ENCODE measurements around the gene BDKRB2.
"Not testable (repeated sequence)": the region's sequence is repeated elsewhere in the genome, so short reads cannot be mapped to it uniquely, and the experiment has no call there.

Gene BDKRB2

DNA sequence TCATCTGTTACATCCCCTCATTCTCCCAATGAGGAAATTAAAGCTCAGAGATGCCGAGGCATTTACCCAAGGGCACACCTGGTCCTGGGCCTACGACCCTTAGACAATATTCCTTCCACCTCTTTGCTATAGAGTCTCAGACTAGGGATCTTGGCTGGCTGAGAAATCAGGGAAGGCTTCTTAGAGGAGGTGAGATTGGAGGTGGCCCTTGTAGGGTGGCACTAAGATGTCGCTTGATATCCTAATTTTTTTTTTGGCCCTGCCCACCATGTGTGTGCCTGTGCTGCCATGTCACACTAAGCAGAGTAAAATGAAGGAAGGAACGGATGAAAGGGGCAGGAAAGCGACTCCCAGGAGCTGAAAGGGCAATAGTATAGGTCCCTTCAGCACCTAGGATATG is 20.6 kb downstream of the BDKRB2 start:
- no peak for DNase-seq (ENCODE audit: low spot score)

DNA sequence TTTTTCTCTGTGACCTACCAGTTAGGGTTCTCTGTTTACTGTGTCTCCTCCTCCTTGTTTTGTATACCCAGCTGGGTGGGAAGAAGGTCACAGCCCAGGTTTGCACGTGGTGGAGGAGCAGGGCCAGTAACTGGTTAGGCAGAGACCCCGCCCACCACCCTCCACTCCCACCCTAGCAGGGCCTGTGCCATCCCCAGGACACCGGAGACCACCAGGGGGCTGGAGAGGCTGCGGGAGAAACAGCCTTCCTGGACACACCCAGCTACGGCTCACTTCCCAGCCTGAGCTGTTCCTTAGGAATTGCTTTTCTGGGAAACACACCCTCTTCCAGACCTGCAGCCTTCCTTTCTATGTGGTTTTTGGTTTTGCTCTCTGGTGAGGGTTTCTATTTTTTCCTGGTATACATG is 21.1 kb downstream of the BDKRB2 start:
- no peak for DNase-seq (ENCODE audit: low spot score)

DNA sequence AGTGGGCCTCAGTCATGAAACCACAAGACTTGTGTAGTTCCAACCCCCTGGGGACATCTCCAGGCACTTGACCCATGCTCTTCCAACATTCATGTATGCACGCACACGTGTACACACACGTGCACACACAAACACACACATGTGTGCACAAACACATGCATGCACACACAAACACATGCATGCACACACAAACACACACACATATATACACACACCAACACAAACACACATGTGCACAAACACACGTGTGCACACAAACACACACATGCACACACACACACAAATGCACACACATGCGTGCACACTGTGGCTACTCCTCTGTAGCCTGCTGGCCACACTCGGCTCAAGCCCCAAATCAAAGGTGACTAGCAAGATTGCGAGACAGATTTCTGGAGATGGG is 22.8 kb downstream of the BDKRB2 start:
- DNase-seq (ENCODE audit: low spot score): no peak

DNA sequence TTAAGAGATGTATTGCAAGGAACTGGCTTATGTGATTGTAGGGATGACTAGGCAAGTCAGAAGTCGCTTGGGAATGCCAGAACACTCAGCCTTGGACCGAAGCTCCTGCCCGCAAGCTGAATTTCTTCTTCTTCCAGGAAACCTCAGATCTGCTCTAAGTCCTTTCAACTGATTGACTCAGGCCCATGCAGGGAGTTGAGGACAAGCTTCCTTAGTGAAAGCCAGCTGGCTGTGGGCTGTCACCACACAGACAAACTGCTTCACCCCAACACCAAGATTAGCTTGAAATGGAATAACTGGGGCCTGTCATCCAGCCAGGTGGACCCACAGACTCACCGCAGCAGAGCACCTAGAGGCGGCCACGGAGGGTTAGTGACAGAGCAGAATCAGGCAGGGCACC is 24.7 kb downstream of the BDKRB2 start:
- no peak for DNase-seq (ENCODE audit: low spot score)

DNA sequence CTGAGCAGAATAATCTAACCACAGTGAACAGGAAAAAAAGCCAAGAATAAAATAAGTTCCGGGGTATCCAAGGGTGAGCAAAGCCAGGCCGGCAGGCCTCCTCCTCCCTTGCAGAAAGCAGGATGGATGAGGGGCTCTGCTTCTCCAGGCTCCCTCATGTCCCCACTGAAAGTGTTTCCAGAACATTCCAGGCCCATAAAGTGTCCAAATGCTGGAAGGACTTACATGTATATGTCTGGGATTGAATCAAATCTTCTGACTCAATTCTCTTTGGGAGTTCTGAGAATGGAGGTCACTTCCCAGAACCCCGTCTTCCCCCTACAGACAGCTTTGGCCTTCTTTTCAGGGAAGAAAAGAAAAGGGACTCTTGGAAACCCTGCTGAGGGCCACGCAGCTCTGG is 26.4 kb downstream of the BDKRB2 start:
- DNase-seq (ENCODE audit: low spot score): no peak

DNA sequence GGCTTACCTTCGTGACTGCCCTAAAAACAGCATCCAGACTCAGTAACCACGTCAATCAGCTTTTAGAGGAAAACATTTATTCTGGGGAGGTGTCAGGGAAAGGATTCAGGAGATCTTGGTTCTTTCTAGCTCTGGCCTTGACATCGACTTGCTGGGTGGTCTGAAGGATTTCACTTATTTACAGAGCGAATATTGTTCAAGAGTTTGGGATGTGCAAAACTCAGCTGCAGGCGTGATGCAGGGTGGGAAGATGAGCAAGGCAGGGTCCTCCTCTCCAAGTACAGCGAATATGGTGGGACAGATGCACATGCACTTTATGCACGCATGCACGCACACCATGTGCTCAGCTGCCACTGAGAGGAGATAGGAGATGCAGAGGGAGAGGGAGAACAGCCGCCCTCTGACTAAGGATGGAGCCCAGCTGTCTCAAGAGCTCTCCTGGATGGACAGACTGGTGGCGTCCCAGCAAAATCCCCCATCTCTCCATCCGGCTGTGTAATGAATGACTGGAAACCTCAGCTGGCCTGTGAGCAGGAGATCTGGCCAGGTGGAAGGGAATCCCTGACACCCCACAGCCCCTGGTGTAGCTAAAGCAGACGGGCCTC is 27.0 kb downstream of the BDKRB2 start:
- DNase-seq (ENCODE audit: low spot score): no peak

DNA sequence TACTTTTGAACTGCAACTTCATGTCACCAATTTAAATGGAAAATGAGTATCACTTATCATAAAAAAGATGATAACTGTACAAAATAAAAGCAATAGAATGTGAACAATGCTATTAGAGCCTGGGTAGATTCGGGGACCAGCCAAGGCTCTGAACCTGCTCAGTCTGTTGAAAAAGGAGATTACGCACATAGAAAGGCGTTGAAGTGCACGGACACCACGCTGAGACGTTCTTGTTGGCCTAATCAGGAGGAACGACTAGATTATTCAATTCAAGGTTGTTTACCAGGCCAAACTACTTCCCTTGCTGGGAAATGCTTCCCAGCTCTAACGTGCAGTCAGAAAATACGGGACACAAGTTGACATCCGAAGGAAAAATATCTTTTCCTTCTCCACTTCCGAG is 27.9 kb downstream of the BDKRB2 start:
- no peak for DNase-seq (ENCODE audit: low spot score)

DNA sequence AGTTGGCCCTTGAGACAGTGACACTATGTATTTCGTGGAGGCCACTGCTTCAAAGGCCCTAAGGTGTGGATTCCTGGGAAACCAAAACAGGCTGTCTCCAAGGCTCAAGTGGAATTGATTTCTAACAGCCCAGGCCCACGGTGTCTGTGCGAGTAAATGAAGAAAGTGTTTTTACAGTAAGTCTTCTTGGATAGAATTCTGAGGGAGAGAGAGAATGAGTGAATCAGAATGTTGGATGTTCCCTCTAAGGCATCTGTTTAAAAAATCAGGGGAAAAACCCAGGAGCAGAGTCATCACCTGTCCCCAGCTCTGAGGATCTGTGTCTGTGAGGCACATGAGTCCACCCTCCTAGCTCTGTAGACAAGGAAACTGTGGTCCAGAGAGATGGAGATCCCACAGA is 29.0 kb downstream of the BDKRB2 start:
- DNase-seq (ENCODE audit: low spot score): no peak

DNA sequence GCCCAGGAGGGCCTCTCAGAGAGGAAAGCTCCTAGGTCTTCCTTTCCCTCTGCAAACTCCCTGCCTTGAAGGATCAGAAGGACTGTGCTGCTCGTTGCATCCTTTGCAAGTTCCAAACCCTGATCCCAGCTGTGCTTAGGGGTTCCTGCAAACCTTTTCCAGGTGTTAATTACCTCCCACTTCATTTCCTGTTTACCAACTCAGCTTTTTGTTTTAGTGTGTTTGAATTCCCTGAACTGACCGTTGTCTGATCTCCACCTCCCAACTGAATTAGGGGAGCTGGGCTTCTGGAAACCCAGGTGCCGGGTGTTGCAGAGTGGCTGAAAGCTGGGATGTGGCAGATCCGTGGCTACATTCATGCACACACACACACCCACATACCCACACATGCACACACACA is 30.8 kb downstream of the BDKRB2 start:
- no peak for DNase-seq (ENCODE audit: low spot score)

DNA sequence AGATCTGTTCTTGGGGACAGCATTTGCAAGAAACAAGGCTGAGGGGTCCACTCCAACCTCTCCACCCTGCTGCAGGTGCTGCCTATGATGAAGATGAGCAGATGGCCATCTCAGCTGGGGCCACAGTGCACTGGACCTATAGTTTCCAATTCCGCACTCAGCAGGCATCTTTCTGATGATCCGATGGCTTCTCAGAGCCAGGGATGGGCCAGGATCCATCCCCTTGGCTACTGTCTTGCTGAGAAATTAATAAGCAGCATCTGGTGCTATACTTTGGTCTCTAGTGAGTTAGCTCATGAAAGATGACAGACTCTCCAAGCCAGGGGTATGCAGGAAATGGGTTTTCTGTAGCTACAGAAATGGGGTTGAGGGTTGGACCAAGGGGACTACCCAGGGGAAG is 33.0 kb downstream of the BDKRB2 start:
- DNase-seq (ENCODE audit: low spot score): no peak

DNA sequence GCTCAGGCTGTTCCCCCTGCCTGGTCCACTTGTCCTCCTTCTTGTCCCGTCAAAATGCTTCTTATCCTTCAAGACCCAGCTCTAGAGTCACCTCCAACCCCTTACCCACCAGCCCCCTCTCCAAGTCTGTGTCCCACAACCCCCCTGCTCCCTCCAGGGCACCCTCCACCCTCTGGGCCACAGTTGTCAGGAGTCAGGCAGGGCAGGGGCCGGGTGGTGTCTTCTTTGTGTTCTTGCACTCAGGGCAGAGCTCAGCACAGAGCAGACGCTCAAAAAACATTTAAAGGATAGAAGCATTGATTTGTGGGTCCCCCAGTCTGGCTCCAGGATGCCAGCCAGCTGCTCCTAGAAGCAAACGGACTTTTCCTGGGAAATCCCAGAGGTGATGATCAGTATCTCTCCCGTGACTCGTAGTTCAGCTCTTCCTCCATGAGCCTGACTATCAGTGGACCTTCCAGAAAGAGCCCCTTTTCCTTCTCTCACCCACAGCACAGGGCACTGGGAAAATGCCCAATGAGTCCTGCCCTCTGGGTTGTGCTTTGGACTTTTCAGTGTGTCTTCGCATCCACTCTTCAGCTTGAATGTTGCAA is 34.1 kb downstream of the BDKRB2 start:
- no peak for DNase-seq (ENCODE audit: low spot score)

DNA sequence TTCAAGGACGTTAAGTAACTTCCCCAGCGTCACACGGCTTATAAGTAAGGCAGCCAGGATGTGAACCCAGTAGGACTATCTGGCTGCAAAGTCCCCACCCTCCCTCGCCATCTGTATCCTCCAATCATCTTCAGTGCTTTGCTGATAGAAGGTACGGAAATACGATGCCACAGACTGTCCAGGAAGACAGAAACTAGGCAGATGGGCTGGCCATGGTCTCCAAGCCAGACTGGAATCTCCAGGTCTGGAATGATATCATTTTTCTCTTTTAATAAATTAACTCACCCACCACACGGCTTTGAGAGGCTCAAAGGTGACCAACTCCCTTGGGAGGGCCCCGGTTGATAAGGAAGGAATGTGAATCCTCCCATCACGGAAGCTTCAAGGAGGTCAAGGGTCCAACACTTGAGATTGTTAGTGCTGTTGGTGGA is 35.1 kb downstream of the BDKRB2 start:
- no peak for DNase-seq (ENCODE audit: low spot score)

DNA sequence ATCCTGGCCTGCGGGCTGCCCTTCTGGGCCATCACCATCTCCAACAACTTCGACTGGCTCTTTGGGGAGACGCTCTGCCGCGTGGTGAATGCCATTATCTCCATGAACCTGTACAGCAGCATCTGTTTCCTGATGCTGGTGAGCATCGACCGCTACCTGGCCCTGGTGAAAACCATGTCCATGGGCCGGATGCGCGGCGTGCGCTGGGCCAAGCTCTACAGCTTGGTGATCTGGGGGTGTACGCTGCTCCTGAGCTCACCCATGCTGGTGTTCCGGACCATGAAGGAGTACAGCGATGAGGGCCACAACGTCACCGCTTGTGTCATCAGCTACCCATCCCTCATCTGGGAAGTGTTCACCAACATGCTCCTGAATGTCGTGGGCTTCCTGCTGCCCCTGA is 36.0 kb downstream of the BDKRB2 start:
- no peak for DNase-seq (ENCODE audit: low spot score)

DNA sequence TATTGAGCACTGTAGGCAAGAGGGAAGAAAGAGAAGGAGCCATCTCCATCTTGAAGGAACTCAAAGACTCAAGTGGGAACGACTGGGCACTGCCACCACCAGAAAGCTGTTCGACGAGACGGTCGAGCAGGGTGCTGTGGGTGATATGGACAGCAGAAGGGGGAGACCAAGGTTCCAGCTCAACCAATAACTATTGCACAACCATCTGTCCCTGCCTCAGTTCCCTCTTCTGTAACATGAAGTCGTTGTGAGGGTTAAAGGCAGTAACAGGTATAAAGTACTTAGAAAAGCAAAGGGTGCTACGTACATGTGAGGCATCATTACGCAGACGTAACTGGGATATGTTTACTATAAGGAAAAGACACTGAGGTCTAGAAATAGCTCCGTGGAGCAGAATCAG is 37.5 kb downstream of the BDKRB2 start:
- no peak for DNase-seq (ENCODE audit: low spot score)

DNA sequence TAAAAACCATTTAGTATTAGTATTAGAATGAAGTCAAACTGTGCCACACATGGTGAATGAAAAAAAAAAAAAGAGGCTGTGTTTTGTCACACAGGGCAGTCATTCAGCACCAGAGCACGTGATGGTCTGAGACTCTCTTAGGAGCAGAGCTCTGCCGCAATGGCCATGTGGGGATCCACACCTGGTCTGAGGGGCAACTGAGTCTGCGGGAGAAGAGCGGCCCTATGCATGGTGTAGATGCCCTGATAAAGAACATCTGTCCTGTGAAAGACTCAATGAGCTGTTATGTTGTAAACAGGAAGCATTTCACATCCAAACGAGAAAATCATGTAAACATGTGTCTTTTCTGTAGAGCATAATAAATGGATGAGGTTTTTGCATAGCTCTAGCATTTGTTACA is 39.1 kb downstream of the BDKRB2 start:
- no peak for DNase-seq (ENCODE audit: low spot score)

DNA sequence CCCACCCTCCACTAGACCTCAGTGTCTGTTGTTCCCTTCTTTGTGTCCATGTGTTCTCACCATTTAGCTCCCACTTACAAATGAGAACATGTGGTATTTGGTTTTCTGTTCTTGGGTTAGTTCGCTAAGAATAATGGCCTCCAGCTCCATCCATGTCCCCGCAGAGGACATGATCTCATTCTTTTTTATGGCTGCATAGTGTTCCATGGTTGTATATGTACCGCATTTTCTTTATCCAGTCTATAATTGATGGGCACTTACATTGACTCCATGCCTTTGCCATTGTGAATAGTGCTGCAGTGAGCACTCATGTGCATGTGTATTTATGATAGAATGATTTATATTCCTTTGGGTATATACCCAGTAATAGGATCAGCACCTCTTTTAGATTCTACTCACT is 40.4 kb downstream of the BDKRB2 start:
- not testable (repeated sequence) for DNase-seq (ENCODE audit: low spot score)

DNA sequence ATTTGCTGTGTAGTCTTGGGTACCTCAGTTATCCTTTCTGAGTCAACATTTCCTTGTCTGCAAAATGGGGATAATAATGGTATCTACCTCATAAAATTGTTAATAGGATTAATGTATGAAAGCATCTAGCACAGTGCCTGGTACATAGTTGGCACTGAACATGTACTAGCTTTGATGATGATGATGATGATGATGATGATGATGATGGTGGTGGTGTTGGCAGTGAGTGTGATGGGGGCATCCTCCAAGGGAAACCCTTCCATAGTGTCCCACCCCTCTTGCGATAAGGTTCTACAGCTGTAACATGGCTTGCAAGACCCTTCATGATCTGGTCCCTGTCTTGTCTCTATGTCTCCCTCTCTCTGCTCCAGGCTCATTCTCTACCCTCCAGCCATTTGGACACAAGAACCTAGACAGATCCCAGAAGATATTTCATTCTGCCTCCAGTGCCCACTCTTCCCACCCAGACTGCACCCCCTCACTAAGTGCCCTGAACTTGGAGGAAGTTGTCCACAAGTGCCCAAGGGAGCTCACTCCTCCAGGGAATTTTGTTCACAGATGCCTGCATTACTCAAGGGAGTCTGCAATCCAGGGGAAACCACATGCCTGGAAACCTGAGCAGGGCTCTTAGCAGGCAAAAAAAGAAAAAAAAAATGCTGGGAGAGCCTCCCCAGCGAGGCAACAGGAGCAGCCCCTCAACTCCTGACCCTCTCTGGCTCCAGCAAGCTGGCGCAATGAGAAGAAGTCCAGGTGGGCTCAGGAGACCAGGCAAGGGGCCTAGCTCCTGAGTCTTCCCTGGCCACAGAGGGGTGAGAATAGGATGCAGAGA is 41.3 kb downstream of the BDKRB2 start:
- no peak for DNase-seq (ENCODE audit: low spot score)

DNA sequence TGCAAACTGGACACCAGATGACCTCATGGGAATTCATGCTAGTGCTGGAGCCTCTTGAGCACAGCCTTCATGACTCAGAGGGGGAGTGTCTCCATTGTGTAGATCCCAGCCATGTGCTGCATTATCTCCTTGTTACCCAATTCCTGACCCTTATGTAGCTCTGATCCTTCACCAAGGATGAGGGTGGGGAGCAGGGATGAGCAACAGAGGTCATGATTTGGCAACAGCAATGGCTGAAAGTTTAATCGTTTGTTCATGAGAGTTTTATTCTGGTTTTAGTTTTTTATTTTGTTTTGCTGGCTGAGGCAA is 41.9 kb downstream of the BDKRB2 start:
- DNase-seq (ENCODE audit: low spot score): no peak

DNA sequence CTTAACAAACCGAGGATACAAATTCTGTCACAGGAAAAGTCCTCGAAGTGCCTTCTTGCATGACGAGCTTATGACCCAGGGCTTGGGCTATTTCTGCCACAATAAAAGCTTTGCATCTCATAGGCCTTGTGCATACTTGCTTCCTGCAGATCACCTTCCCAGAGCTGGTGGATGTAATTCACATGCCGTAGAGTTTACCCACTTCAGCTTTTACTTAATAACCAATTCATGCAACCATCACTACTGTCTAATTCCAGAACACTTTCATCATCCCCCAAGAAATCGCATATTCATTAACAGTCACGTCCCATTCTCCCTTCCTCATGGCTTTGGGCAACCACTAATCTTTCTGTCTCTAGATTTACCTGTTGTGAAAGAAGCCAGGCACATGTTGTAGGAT is 42.4 kb downstream of the BDKRB2 start:
- DNase-seq (ENCODE audit: low spot score): no peak

DNA sequence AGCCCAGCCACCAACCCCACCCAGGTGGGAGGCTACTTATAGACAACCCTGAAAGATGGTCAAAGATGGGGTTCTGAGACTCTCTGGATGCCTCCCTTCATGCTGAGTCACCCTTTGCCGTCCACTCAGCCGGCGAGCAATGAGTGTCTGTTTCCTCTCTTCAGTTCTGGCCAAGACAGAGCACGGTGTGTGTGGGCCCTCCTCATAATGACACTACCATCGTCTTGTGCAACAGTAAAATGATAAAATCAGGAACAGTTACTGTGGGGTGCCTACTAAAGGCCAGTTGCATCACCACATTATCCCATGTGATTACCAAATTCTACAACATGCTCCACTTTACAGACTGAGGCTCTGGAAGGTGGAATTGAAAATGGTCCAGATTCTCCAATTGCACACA is 44.4 kb downstream of the BDKRB2 start:
- DNase-seq (ENCODE audit: low spot score): no peak

DNA sequence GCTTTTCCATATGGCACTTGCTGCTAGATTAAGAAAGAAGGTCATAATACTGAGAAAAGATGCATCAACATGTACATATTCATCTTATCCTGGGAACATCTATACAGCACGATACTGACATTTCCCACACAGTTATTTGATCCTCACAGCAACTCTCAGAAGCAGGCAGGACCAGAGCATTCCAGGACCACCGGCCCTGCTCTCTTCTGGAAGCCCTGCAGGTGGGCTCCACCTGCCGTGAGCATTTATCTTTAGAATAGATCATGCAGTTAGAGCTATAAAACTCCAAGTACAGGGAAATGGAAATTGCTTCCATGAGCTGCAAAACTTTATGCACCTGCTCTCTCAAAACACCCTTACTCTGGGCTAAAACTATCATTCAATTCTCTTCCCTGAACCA is 45.8 kb downstream of the BDKRB2 start:
- no peak for DNase-seq (ENCODE audit: low spot score)

DNA sequence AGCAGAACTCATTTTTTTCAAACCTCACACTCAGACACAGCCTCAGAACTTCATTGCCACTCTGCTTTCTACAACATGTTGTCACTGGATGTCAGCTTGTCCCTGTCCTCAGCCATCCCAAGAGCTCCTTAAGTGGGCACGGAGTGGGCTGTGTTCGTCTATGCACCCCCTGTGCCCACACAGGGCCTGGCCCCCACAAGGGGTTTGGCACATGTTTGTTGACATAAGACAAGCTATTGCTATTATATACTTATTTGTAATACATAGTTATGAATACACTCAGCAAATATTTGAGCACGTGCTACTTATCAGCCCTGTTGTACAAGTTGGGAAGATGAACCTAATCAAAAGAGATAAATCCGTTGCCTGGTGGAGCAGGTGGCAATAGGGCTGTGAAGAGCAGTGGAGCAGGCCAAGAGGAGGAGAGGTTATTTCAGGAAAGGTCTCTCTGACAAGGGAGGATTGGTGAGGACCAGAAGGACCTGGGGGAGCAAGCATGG is 47.1 kb downstream of the BDKRB2 start:
- no peak for DNase-seq (ENCODE audit: low spot score)

DNA sequence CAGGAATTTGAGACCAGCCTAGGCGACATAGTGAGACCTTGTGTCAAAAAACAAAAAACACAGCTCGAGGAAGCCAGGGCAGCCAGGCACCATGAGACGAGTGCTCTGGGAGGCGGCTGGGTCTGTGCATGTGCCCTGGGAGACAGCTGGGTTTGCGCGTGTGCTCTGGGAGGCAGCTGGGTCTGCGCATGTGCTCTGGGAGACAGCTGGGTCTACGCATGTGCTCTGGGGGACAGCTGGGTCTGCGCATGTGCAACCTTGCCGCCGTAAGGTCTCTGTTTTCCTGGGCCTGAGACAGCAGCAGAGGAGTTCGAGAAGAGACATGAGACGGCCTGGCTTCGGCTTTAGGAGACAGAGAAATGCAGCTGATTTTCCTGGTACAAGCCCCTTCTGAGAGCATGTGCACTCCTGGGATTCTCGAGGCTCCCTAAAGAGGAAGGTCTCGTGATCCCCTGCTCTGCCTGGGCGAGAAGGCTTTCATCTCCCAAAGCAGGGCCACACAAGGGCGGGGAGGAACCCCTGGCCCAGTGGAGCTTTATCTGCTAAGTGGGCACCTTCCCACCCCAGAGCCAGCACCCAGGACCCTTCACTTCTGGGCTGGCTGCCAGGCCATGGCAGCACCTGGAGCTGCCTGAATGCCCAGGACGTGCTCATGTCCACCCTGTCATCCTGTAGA is 47.8 kb downstream of the BDKRB2 start:
- no peak for DNase-seq (ENCODE audit: low spot score)
